HEK293 (cell line): ENCODE measurements around the gene NDRG3.
A peak's percentile ranks its signal among the peaks of the same experiment; 100 is the strongest.

Source experiments
- HOXA7 ChIP-seq: sonication (generic); formaldehyde crosslinking; IDR thresholded peaks from 2 replicates; pipeline ENCODE4 v1.8.1; 2022; ENCODE audit warnings: missing genetic modification reagents, borderline replicate concordance
- HOXC10 ChIP-seq: sonication (generic); formaldehyde crosslinking; IDR thresholded peaks from 2 replicates; pipeline ENCODE4 v1.8.1; 2023; ENCODE audit warnings: mild to moderate bottlenecking, missing genetic modification reagents
- HOXD13 ChIP-seq: sonication (generic); formaldehyde crosslinking; IDR thresholded peaks from 2 replicates; pipeline ENCODE4 v1.8.0; 2022; ENCODE audit warnings: missing genetic modification reagents, borderline replicate concordance
- KLF9 ChIP-seq: fragments of 450-650 bp; formaldehyde crosslinking; IDR thresholded peaks from 2 replicates; pipeline ENCODE4 v1.5.1; 2016; ENCODE audit warnings: missing biosample characterization, missing genetic modification characterization, low read depth
- MEIS1 ChIP-seq: sonication (generic); formaldehyde crosslinking; IDR thresholded peaks from 2 replicates; pipeline ENCODE4 v1.8.1; 2022; ENCODE audit warnings: missing genetic modification reagents, mild to moderate bottlenecking, borderline replicate concordance
- OSR2 ChIP-seq: fragments of 450-650 bp; formaldehyde crosslinking; IDR thresholded peaks from 2 replicates; pipeline ENCODE4 v1.5.1; 2016; ENCODE audit warnings: missing biosample characterization, missing genetic modification characterization
- WT1 ChIP-seq: fragments of 450-650 bp; formaldehyde crosslinking; IDR thresholded peaks from 2 replicates; pipeline ENCODE4 v1.5.1; 2016; ENCODE audit warnings: missing biosample characterization, missing genetic modification characterization
- YY2 ChIP-seq: fragments of 450-650 bp; formaldehyde crosslinking; IDR thresholded peaks from 2 replicates; pipeline ENCODE4 v1.5.1; 2016; ENCODE audit warnings: missing biosample characterization, missing genetic modification characterization
- ZEB2 ChIP-seq: fragments of 450-650 bp; formaldehyde crosslinking; IDR thresholded peaks from 2 replicates; pipeline ENCODE4 v1.5.1; 2016; ENCODE audit warnings: missing biosample characterization, missing genetic modification characterization
- ZIC2 ChIP-seq: fragments of 450-650 bp; formaldehyde crosslinking; IDR thresholded peaks from 2 replicates; pipeline ENCODE4 v1.5.1; 2016; ENCODE audit warnings: missing biosample characterization, missing genetic modification characterization
- ZNF121 ChIP-seq: fragments of 450-650 bp; formaldehyde crosslinking; IDR thresholded peaks from 2 replicates; pipeline ENCODE4 v1.5.1; 2016; ENCODE audit warnings: missing biosample characterization, missing genetic modification characterization
- ZNF138 ChIP-seq: fragments of 450-650 bp; formaldehyde crosslinking; IDR thresholded peaks from 2 replicates; pipeline ENCODE4 v1.5.1; 2016; ENCODE audit warnings: missing biosample characterization, missing genetic modification characterization, borderline replicate concordance
- ZNF155 ChIP-seq: fragments of 450-650 bp; formaldehyde crosslinking; IDR thresholded peaks from 2 replicates; pipeline ENCODE4 v1.5.1; 2016; ENCODE audit warnings: missing biosample characterization, missing genetic modification characterization
- ZNF157 ChIP-seq: fragments of 450-650 bp; formaldehyde crosslinking; IDR thresholded peaks from 2 replicates; pipeline ENCODE4 v1.5.1; 2016; ENCODE audit warnings: missing biosample characterization, missing genetic modification characterization
- ZNF169 ChIP-seq: fragments of 450-650 bp; formaldehyde crosslinking; IDR thresholded peaks from 2 replicates; pipeline ENCODE4 v1.5.1; 2016; ENCODE audit warnings: missing biosample characterization, missing genetic modification characterization
- ZNF175 ChIP-seq: fragments of 450-650 bp; formaldehyde crosslinking; IDR thresholded peaks from 2 replicates; pipeline ENCODE4 v1.5.1; 2016; ENCODE audit warnings: missing biosample characterization, missing genetic modification characterization
- ZNF19 ChIP-seq: fragments of 450-650 bp; formaldehyde crosslinking; IDR thresholded peaks from 2 replicates; pipeline ENCODE4; 2016; ENCODE audit warnings: missing biosample characterization, missing genetic modification characterization, low read depth
- ZNF211 ChIP-seq: fragments of 450-650 bp; formaldehyde crosslinking; IDR thresholded peaks from 2 replicates; pipeline ENCODE4 v1.5.1; 2016; ENCODE audit warnings: low read depth, missing biosample characterization, missing genetic modification characterization
- ZNF266 ChIP-seq: fragments of 450-650 bp; formaldehyde crosslinking; IDR thresholded peaks from 2 replicates; pipeline ENCODE4 v1.5.1; 2016; ENCODE audit warnings: missing biosample characterization, missing genetic modification characterization, low read depth
- ZNF292 ChIP-seq: fragments of 450-650 bp; formaldehyde crosslinking; IDR thresholded peaks from 2 replicates; pipeline ENCODE4 v1.5.1; 2016; ENCODE audit warnings: low read depth, missing biosample characterization, missing genetic modification characterization, borderline replicate concordance
- ZNF394 ChIP-seq: fragments of 450-650 bp; formaldehyde crosslinking; IDR thresholded peaks from 2 replicates; pipeline ENCODE4 v1.5.1; 2016; ENCODE audit warnings: missing biosample characterization, missing genetic modification characterization, mild to moderate bottlenecking, moderate library complexity, borderline replicate concordance
- ZNF433 ChIP-seq: fragments of 450-650 bp; formaldehyde crosslinking; IDR thresholded peaks from 2 replicates; pipeline ENCODE4 v1.5.1; 2016; ENCODE audit warnings: missing biosample characterization, missing genetic modification characterization, low read depth
- ZNF473 ChIP-seq: fragments of 450-650 bp; formaldehyde crosslinking; IDR thresholded peaks from 2 replicates; pipeline ENCODE4 v1.5.1; 2017; ENCODE audit warnings: missing biosample characterization, missing genetic modification characterization
- ZNF501 ChIP-seq: fragments of 450-650 bp; formaldehyde crosslinking; IDR thresholded peaks from 2 replicates; pipeline ENCODE4 v1.5.1; 2016; ENCODE audit warnings: missing biosample characterization, missing genetic modification characterization
- ZNF548 ChIP-seq: fragments of 450-650 bp; formaldehyde crosslinking; IDR thresholded peaks from 2 replicates; pipeline ENCODE4 v1.5.1; 2016; ENCODE audit warnings: missing biosample characterization, missing genetic modification characterization
- ZNF558 ChIP-seq: fragments of 450-650 bp; formaldehyde crosslinking; IDR thresholded peaks from 2 replicates; pipeline ENCODE4 v1.5.1; 2016; ENCODE audit warnings: missing biosample characterization, missing genetic modification characterization
- ZNF585B ChIP-seq: fragments of 450-650 bp; formaldehyde crosslinking; IDR thresholded peaks from 2 replicates; pipeline ENCODE4 v1.5.1; 2016; ENCODE audit warnings: missing biosample characterization, missing genetic modification characterization
- ZNF596 ChIP-seq: fragments of 450-650 bp; IDR thresholded peaks from 2 replicates; pipeline ENCODE4 v1.5.0; 2018; ENCODE audit warnings: missing biosample characterization, mild to moderate bottlenecking, missing genetic modification characterization, moderate library complexity
- ZNF621 ChIP-seq: fragments of 450-650 bp; formaldehyde crosslinking; IDR thresholded peaks from 2 replicates; pipeline ENCODE4 v1.5.1; 2017; ENCODE audit warnings: missing biosample characterization, missing genetic modification characterization
- ZSCAN16 ChIP-seq: fragments of 450-650 bp; formaldehyde crosslinking; IDR thresholded peaks from 2 replicates; pipeline ENCODE4 v1.5.1; 2016; ENCODE audit warnings: missing biosample characterization, missing genetic modification characterization
- ZXDB ChIP-seq: fragments of 450-650 bp; formaldehyde crosslinking; IDR thresholded peaks from 2 replicates; pipeline ENCODE4 v1.5.1; 2016; ENCODE audit warnings: missing biosample characterization, missing genetic modification characterization
- TF ChIP-seq, protein P1 (sequence below): fragments of 450-650 bp; formaldehyde crosslinking; IDR thresholded peaks from 2 replicates; pipeline ENCODE4 v1.5.1; 2016; ENCODE audit warnings: missing biosample characterization, missing genetic modification characterization, borderline replicate concordance
- TF ChIP-seq, protein P2 (sequence below): fragments of 450-650 bp; formaldehyde crosslinking; IDR thresholded peaks from 2 replicates; pipeline ENCODE4 v1.5.1; 2016; ENCODE audit warnings: missing biosample characterization, missing genetic modification characterization
- TF ChIP-seq, protein P3 (sequence below): sonication (generic); formaldehyde crosslinking; IDR thresholded peaks from 2 replicates; pipeline ENCODE4 v1.8.1; 2022; ENCODE audit warnings: mild to moderate bottlenecking, moderate library complexity, missing genetic modification reagents
- TF ChIP-seq, protein P4 (sequence below): fragments of 450-650 bp; IDR thresholded peaks from 2 replicates; pipeline ENCODE4 v1.5.1; 2018; ENCODE audit warnings: missing biosample characterization, mild to moderate bottlenecking, missing genetic modification characterization
- TF ChIP-seq, protein P5 (sequence below): fragments of 450-650 bp; formaldehyde crosslinking; IDR thresholded peaks from 2 replicates; pipeline ENCODE4 v1.5.1; 2017; ENCODE audit warnings: missing biosample characterization, missing genetic modification characterization

The NDRG3 gene

DNA sequence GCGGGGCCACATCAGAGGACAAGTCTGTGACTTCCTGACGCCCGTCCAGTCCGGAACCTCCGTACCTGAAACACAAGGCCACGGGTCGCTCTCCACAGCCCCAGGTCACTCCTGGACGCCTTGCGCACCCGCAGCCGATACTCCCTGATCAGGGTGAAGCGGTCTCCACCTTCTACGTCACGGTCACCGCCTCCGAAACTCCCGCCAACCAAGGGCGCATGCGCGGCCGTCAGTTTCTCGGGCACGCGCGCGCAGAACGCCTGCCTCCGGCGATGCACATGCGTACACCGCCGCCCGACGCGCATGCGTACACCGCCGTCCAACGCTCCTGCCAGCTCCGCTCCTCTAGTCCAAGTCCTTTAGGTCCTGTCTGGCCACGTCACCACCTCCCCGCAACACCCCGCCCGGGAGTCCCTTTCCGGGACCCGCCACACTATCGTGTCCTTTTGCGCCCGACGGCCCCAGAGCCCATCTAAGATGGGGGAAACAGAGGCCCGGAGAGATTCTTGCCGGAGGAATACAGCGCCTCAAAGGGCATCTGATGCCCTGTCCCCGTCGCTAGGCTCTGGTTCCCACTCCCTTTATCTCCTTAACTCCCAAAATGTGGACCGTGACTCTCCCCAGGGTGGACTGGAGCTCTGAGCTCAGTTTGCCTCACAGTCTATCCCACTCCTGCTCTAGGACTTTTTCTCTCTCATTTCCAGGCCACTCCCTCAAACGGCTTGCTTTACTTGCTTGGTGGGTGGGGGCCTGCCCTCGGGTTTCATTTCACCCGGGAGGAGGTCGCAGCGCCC lies 27.9 kb upstream of the NDRG3 start, which contains the start of gene DSN1 (continued):
- TF ChIP-seq, protein P1, sequence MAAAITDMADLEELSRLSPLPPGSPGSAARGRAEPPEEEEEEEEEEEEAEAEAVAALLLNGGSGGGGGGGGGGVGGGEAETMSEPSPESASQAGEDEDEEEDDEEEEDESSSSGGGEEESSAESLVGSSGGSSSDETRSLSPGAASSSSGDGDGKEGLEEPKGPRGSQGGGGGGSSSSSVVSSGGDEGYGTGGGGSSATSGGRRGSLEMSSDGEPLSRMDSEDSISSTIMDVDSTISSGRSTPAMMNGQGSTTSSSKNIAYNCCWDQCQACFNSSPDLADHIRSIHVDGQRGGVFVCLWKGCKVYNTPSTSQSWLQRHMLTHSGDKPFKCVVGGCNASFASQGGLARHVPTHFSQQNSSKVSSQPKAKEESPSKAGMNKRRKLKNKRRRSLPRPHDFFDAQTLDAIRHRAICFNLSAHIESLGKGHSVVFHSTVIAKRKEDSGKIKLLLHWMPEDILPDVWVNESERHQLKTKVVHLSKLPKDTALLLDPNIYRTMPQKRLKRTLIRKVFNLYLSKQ, result no peak
- TF ChIP-seq HOXD13 (CRISPR knock-in tag) (no peak), ZEB2 (tag by site-specific recombination) (no peak), ZNF394 (tag by site-specific recombination) (peak; percentile 38; the same call in 1 of the 2 replicates), ZNF585B (no peak), ZNF621 (tag by site-specific recombination) (no peak), HOXA7 (no peak), ZNF175 (tag by site-specific recombination) (no peak), ZNF266 (tag by site-specific recombination) (no peak), ZNF596 (no peak), WT1 (peak; percentile 49; the same call in 1 of the 2 replicates), ZSCAN16 (no peak), ZNF558 (tag by site-specific recombination) (0 out of 2 replicates have a peak, but pooled peaks have one; percentile 14), ZNF292 (no peak), ZNF433 (tag by site-specific recombination) (no peak), ZNF155 (tag by site-specific recombination) (no peak), OSR2 (tag by site-specific recombination) (no peak), KLF9 (tag by site-specific recombination) (peak; percentile 77), ZNF473 (tag by site-specific recombination) (no peak), ZNF501 (peak; percentile 10; the same call in 1 of the 2 replicates), ZXDB (tag by site-specific recombination) (peak; percentile 45), ZNF548 (tag by site-specific recombination) (no peak), MEIS1 (no peak), YY2 (tag by site-specific recombination) (no peak), ZNF19 (tag by site-specific recombination) (no peak), ZNF169 (tag by site-specific recombination) (no peak), ZNF157 (tag by site-specific recombination) (no peak), ZNF211 (tag by site-specific recombination) (no peak), ZNF138 (tag by site-specific recombination) (no peak), HOXC10 (no peak), ZIC2 (no peak), ZNF121 (tag by site-specific recombination) (no peak)
- TF ChIP-seq, protein P2, sequence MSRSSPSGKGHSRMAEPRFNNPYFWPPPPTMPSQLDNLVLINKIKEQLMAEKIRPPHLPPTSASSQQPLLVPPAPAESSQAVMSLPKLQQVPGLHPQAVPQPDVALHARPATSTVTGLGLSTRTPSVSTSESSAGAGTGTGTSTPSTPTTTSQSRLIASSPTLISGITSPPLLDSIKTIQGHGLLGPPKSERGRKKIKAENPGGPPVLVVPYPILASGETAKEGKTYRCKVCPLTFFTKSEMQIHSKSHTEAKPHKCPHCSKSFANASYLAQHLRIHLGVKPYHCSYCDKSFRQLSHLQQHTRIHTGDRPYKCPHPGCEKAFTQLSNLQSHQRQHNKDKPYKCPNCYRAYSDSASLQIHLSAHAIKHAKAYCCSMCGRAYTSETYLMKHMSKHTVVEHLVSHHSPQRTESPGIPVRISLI (tag by site-specific recombination), result no peak
- TF ChIP-seq, protein P3, sequence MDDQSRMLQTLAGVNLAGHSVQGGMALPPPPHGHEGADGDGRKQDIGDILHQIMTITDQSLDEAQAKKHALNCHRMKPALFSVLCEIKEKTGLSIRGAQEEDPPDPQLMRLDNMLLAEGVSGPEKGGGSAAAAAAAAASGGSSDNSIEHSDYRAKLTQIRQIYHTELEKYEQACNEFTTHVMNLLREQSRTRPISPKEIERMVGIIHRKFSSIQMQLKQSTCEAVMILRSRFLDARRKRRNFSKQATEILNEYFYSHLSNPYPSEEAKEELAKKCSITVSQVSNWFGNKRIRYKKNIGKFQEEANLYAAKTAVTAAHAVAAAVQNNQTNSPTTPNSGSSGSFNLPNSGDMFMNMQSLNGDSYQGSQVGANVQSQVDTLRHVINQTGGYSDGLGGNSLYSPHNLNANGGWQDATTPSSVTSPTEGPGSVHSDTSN (CRISPR knock-in tag), result peak; percentile 46; the same call in 1 of the 2 replicates
- TF ChIP-seq, protein P4, sequence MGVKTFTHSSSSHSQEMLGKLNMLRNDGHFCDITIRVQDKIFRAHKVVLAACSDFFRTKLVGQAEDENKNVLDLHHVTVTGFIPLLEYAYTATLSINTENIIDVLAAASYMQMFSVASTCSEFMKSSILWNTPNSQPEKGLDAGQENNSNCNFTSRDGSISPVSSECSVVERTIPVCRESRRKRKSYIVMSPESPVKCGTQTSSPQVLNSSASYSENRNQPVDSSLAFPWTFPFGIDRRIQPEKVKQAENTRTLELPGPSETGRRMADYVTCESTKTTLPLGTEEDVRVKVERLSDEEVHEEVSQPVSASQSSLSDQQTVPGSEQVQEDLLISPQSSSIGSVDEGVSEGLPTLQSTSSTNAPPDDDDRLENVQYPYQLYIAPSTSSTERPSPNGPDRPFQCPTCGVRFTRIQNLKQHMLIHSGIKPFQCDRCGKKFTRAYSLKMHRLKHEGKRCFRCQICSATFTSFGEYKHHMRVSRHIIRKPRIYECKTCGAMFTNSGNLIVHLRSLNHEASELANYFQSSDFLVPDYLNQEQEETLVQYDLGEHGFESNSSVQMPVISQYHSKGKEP (tag by site-specific recombination), result no peak
- TF ChIP-seq, protein P5, sequence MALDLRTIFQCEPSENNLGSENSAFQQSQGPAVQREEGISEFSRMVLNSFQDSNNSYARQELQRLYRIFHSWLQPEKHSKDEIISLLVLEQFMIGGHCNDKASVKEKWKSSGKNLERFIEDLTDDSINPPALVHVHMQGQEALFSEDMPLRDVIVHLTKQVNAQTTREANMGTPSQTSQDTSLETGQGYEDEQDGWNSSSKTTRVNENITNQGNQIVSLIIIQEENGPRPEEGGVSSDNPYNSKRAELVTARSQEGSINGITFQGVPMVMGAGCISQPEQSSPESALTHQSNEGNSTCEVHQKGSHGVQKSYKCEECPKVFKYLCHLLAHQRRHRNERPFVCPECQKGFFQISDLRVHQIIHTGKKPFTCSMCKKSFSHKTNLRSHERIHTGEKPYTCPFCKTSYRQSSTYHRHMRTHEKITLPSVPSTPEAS (tag by site-specific recombination), result 0 out of 2 replicates have a peak, but pooled peaks have one; percentile 7
